HL-60 (cell line): ENCODE measurements around the gene A4GALT.

Experiments
- GABPA ChIP-seq: IDR thresholded peaks from 2 replicates; pipeline ENCODE4 v1.6.1; 2012; ENCODE audit warnings: low read depth
- POLR2AphosphoS5 ChIP-seq: IDR thresholded peaks from 2 replicates; pipeline ENCODE4 v1.6.1; 2012; ENCODE audit warnings: low read depth
- SPI1 ChIP-seq: IDR thresholded peaks from 2 replicates; pipeline ENCODE4 v1.6.1; 2012; ENCODE audit warnings: low read depth, mild to moderate bottlenecking, borderline replicate concordance
- TF ChIP-seq, protein P1 (sequence below): IDR thresholded peaks from one replicate; pipeline ENCODE4 v1.5.1; 2011; ENCODE audit warnings: low read length, control low read depth, inconsistent platforms; ENCODE audit not compliant: insufficient read depth
- TF ChIP-seq, protein P2 (sequence below): IDR thresholded peaks from 2 replicates; pipeline ENCODE4 v1.6.1; 2012; ENCODE audit warnings: low read depth; ENCODE audit not compliant: insufficient replicate concordance

DNA sequence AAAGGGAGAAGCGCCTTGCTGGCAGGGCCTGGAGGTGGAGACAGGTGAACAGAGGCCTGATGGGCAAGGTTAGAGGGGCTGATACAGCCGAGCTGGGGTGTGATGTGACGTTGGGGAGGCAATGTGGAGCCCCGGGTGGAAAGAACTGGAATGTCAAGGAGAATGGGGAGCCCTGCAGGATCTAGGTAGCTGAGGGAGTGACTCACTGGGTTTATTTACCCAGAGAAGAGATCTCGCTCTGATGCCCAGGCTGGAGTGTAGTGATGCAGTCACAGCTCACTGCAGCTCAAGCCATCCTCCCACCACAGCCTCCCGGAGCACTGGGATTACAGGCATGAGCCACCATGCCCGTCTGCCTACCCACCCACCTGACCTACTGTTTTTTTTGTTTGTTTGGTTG lies 69.5 kb downstream of the A4GALT start:
- TF ChIP-seq, protein P1, sequence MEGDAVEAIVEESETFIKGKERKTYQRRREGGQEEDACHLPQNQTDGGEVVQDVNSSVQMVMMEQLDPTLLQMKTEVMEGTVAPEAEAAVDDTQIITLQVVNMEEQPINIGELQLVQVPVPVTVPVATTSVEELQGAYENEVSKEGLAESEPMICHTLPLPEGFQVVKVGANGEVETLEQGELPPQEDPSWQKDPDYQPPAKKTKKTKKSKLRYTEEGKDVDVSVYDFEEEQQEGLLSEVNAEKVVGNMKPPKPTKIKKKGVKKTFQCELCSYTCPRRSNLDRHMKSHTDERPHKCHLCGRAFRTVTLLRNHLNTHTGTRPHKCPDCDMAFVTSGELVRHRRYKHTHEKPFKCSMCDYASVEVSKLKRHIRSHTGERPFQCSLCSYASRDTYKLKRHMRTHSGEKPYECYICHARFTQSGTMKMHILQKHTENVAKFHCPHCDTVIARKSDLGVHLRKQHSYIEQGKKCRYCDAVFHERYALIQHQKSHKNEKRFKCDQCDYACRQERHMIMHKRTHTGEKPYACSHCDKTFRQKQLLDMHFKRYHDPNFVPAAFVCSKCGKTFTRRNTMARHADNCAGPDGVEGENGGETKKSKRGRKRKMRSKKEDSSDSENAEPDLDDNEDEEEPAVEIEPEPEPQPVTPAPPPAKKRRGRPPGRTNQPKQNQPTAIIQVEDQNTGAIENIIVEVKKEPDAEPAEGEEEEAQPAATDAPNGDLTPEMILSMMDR = no peak
- no peak for TF ChIP-seq POLR2AphosphoS5
- TF ChIP-seq, protein P2, sequence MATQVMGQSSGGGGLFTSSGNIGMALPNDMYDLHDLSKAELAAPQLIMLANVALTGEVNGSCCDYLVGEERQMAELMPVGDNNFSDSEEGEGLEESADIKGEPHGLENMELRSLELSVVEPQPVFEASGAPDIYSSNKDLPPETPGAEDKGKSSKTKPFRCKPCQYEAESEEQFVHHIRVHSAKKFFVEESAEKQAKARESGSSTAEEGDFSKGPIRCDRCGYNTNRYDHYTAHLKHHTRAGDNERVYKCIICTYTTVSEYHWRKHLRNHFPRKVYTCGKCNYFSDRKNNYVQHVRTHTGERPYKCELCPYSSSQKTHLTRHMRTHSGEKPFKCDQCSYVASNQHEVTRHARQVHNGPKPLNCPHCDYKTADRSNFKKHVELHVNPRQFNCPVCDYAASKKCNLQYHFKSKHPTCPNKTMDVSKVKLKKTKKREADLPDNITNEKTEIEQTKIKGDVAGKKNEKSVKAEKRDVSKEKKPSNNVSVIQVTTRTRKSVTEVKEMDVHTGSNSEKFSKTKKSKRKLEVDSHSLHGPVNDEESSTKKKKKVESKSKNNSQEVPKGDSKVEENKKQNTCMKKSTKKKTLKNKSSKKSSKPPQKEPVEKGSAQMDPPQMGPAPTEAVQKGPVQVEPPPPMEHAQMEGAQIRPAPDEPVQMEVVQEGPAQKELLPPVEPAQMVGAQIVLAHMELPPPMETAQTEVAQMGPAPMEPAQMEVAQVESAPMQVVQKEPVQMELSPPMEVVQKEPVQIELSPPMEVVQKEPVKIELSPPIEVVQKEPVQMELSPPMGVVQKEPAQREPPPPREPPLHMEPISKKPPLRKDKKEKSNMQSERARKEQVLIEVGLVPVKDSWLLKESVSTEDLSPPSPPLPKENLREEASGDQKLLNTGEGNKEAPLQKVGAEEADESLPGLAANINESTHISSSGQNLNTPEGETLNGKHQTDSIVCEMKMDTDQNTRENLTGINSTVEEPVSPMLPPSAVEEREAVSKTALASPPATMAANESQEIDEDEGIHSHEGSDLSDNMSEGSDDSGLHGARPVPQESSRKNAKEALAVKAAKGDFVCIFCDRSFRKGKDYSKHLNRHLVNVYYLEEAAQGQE = no peak
- TF ChIP-seq GABPA = no peak
- TF ChIP-seq SPI1 = no peak
